HG03139 (cell line): ENCODE results near the gene NRG3.

Experiments
- ATAC-seq: cut with Tn5 transposase; IDR thresholded peaks from one replicate; pipeline ENCODE4 v1.9.1; 2021; ENCODE audit not compliant: unreplicated experiment

The NRG3 gene

DNA sequence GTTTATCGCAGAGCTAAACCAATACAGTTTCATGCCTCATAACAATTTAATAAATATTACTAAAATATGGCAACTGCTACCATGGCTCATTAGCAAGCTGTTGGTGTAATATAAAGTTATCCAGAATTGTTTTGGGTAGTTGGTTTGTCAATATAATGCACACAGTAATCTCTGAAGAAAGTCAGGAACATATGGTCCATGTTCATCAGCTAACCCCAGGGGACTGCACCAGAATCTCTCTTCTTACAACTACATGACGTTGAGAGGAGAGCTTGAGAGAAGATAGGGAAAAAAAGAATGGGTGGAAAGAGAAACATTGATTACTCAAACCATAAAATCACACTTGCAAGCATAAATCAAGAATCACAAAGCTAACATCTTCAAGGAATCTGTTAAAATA is 333.7 kb downstream of the NRG3 start:
- no peak for ATAC-seq

DNA sequence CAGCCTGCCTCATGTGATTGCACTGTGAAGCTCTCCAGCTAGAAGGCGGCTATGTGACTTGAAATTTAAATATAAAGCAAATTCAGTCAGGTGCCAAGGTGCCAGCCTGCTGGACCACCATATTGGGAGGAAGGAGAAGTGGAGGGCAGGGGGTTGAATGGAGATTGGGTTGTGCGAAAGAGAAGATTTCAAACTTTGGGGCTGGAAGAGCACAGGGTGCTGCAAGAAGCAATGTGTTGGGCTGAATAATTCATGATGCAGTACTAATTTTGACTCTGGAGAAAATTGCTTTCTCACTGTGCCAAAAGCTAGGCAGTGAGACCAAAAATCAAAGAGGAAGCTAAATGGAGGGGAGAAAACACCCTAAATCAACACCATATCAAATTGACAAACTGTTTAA is 335.3 kb downstream of the NRG3 start:
- ATAC-seq: no peak

DNA sequence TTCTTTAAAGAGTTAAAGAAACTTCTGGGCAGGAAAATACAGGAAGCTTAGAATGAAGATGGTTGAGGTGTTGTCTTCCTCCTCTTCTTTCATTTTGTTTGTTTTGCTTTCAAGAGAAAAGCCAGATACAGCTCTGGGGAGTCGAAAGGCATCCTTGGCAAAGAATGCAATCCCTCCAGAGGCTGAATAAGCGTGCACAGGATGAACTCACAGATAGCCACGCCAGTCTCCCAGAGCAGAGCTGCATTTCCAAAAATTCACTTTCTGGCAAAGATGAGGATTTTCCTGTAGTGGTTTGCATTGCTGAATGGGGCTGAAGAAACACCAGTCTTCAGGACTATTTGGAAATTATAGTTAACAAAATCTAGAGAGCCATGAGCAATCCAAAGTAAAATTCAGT is 336.4 kb downstream of the NRG3 start:
- ATAC-seq: no peak

DNA sequence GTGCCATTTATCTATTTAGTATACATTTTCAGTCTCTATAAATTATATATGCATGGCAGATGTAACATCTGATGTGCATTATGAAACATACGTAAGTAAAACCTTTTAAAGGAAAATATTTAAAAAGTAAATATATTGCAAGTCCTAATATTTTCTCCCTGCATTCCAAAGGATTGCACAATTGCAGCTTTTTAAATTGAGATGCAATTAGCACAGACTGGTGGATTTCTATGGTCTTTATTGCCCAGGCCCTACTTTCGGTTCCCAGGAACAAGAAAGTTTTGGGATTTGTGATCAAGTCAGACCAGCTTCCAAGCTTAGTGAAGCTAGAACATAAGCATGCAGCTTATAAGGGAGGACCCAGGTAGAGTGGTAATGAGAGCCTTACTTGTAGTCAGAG is 337.8 kb downstream of the NRG3 start:
- ATAC-seq: no peak

DNA sequence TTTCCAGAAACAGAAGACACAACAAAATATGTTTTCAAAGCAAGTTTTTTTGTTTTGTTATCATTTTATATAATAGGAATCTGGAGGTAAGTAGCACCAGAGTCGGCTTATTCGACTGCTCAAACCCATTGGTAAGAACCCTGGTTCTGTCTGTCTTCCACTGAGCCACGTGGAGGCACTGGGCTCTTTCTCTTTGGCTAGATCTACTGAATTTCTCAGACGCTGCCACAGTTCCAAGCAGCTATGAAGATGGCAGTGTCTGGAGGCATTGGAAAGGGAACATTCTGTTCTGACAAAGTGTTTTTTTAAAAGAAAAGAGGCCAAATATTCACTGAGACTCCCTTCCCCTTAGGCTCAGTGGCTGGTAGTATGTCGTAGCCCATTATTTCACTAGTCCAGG is 338.8 kb downstream of the NRG3 start:
- no peak for ATAC-seq

DNA sequence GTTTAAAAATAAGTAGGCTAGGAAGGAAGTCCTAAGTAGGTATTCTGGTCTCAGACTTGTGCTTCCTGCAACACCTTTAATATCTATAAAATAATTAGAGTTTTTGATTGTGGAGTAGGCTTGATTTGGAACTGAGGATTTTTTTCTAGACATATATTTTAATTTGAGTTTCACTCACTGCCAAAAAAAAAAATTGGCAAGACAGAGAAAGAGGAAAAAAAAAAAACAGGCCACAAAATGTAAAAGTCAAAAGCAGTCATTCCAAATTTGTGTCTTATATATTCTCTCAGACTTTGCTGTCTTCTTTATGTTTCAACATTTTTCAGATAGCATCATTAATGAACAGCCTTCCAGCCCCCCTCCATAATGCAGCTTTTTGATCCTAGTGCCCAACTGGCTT is 346.1 kb downstream of the NRG3 start:
- no peak for ATAC-seq

DNA sequence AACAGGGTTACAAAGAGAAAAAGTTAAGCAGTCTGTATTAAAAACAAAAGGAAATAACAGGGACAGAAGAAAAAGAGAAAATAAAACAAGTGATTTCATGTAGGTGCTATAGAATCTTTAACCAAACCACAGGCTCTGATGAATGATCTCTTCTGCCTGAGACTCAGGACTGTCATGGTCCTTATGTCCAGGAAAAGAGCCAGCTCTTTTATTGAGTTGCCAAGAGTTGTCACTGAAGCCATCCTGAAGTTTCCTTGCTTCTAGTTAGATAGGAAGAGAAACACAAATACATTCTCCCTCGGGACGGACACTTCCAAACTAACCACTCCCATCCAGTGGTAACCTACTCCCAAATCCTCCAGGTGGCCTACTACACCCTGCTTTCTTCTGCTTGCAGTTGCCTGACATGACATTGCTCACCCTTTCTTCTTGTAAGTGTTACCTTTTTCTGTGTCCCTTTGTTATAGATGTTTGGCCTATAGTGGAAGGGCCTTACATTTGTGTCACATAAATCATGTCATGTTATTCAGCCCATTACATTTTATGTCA is 346.7 kb downstream of the NRG3 start:
- ATAC-seq: no peak

DNA sequence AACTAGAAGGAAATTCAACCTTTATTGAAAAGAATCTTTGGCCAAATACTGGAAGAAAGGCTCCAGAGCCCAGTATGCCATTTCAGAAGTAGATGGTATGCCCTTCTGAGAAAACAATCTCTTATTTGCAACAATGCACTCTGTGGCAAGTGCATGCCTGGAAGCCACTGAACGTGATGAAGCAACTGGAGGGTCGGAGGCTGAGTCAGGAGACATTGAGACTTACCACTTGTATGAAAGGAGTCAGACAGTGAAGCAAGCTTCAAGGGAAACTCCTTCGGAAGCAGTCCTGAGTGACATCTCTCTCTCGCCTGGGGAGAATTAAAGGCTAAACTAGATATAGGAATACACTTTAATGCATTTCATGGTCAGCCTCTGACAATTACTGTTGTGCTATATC is 353.7 kb downstream of the NRG3 start:
- no peak for ATAC-seq

DNA sequence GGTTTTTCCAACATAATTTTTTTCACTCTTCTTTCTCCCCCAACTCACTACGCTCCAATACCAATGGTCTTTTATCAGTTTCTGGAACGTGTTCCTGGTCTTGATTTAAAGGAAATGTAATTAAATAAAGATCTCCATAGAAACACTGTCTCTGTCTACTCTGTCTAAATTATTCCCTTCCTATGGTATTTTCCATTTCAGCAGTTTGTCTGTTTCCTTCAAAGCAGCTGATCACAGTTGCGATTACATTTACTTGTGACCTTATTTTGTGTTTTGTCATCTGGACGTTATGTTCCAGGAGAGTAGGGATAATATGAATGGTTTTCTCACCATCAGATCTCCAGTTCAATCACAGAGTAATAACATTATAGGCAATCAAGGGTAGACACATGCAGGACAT is 359.2 kb downstream of the NRG3 start:
- ATAC-seq: no peak

DNA sequence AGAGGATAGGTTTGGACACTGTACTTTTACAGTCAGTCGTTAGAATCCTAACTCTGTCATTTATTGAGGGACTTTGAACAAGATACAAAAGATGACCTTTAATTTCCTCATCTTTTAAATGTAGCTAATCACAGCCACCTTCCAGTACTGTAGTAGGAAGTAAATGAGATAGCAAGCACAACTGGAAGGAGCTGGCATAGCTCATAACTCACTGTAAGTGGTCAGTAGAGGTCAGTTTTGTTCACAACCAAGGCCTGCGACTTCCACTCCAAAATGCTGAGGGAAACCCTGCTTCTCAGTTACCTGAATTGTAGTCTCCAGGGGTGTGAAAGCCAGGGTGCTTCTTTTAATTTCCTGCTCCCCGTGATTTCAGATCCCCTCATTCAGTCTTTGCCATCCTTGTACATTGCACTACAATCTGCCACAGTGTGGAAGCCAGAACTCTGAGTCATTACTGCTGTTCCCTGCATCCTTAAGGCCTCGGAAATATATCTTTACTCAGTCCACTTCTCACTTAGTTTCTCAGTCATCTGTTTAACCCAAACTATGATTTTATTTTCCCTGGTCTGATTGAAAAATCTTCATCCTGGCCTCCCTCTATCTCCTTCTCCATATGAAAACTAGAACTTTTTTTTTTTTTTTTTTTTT is 361.2 kb downstream of the NRG3 start:
- ATAC-seq: no peak

DNA sequence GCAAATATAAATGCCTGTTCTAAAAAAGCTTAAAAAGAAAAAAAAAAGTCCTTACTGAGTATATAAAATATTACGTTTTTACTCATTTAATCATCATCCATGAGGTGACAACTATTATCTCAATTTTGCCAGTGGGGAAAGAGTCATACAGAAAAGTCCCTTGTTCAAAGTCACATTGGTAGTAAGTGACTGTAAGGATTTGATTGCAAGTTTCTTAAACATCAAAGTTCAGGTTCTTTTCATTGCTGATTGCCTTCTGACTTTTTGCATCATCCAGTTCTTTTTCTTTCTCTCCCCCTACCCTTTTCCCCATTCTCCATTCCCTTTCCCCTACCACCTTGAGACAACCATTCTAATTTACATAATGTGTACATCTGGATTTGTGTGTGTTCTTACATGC is 363.3 kb downstream of the NRG3 start:
- no peak for ATAC-seq

DNA sequence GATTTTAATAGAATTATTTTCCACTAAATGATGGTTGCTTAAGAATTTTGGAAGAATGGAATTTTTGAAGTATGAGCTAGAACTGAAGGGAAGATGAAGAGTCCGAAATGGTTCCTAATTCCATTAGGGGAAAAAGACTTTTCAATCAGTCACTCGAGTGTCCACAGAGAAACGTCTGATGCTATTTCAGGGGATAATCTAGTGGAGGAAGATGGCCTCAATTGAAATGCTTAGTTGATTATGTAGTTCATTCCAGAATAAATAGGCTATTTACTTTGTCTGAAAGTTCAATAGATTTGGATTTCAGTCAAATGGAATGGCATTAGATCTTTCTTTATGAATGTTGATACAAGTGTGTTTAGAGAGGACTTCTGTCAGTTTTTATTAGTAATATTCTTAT is 365.4 kb downstream of the NRG3 start:
- no peak for ATAC-seq

DNA sequence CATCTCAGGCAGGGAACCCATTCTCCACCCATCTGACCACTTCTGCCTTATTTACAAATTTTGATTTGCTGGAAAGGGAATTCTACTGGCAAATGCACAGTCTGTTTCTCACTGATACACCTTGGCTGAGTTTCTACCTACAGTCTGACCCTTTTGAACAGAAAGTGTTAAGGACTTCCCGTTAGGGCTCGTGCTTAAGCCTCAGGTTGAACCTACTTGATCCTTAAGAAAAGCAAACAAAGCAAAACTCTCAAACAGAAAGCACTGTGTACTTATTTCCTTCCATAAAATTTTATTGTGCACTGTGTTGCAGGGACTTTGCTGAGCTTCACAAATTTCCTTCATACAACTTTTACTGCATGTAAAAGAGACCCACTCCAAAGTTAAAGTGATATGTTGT is 367.8 kb downstream of the NRG3 start:
- no peak for ATAC-seq

DNA sequence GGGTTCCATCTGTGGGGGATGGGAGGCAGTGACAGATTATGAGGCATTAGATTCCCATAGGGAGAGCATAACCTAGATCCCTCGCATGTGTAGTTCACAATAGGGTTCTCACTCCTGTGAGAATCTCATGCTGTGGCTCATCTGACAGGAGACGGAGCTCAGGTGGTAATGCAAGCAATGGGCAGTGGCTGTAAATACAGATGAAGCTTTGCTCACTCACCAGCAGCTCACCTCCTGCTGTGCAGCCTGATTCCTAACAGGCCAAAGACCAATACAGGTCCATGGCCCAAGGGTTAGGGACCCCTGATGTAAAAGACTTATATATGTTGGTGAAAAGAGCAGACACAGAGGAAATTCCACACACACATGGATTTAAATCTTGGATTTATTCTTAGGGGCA is 370.2 kb downstream of the NRG3 start:
- ATAC-seq: no peak

DNA sequence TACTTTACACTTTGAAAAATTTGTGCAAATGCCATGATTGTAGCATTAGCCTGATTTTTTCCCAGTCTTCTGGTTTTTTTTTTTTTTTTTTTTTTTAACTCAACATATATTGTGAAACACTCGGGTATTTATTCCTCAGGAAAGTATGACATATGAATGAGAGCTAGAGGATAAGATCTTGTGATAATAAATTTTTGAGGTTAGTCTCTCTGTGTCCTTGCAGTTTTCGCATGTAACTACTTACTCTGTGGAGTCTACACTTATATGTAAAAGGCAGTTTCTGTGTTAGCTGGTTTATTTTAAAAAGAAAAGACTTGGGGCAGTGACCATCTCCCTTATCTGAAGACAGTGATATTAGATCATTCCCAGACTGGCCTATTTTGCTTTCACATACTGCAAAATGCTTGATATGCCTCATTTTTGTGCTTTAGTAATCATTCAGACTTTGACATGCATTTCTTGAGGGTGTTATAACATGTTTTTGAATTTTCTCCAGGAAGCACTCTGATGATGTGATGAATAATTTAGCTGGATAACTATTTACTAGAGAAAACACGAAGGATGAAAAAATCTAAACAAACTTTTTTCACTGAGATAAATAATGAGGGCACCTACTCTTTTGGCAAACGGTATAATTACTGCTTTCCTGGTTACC is 371.0 kb downstream of the NRG3 start:
- ATAC-seq: no peak

DNA sequence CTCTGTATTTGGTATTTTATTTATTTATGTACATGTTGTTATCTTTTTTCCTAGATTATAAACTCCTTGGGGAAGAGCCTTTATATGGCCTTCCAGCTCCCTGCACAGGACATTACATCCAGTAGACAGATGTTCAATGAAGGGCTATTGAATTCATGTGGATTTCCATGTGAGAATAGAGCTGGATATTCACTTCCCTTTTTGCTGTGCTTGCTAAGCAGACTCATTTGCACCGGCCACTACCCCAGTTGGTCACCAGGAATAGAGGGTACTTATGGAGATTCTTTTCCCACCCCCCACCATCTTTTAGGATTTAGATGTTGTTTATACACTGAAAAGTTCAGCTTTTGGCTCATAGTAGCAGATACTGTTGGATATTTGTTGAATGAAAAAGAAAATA is 374.1 kb downstream of the NRG3 start:
- no peak for ATAC-seq

DNA sequence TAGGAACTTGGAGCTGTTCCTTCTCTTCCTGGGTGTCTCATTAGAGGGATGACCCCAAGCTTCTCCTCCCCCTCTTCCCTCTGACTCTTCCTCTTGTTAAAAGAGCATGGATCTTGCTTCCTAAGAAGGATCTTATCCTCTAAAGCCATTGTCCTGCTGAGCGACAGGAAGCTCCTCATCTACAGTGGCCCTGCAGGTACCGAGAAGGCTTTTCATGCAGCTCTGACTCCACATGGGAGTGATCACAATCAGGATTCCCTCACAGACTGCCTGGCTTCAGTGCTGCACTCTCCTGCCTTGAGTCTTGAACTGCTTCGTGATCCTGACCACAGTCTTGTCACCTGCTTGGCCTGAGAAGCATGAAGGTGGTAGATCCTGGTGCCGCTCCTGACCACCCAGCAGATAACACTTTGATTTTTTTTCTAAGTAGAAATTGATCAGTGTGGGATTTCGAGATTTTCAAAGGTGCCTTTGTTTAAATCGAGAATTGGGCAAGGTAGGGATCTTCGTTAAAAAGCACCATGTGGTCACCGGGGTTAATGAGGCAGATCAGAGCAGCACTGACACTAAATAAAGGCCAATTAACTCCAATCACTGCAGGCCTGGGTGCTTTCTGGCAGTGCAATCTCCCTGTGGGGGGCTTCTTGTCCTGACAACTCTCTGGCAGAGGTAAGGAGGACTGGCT is 376.4 kb downstream of the NRG3 start:
- no peak for ATAC-seq

DNA sequence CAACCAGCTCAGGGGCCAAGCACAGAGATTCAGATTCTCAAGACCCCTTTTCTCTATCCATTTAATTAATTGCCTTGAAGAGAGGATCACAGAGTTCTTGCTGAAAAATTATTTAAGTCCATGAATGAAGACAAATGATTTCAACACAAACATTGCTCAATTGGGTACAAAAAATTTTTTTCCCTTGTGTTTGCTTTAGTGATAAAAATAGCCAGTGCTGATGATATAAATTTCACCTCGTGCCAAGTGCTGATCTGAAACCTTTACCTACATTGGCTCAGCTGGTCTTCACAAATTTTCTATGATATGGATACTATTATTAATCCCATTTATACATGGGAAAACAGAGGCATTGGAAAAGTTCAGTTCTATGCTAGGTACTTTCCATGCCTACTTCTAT is 377.1 kb downstream of the NRG3 start:
- ATAC-seq: no peak

DNA sequence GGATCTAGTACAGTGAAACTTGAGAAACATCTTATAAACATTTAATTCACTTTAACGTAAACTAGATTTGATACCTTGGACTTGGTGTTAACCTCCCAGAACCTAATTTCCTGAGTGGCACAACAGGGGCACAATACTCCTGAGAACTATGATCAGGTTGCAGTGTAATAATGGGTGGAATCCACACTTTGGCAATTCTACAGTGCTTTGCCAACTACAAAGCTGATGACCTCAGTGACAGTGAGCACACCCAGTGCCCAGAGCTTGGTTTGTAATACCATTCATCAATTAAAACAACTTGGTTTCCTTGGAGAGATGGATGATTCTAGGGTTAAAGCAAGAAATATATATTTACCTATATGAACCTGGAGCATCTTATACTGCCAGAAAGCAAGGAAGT is 379.2 kb downstream of the NRG3 start:
- ATAC-seq: no peak

DNA sequence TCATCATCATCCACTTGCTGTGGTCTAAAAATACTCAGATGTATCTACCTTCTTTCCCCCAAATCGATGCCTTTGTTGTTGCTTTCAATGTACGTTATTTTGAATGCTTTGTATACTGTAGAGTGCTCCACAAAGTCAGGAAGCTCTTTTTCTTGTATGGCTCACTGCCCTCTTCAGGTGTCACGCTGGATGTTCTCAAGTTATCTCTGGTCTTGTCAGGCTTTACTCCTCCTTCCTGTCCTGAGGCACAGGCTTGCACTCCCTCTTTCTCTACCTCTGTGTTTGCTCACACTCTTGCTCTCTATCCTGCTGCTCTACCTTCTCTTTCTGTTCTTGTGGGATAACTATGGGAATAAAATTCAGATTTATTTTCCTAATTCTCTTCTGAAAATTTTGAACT is 381.3 kb downstream of the NRG3 start:
- ATAC-seq: no peak

DNA sequence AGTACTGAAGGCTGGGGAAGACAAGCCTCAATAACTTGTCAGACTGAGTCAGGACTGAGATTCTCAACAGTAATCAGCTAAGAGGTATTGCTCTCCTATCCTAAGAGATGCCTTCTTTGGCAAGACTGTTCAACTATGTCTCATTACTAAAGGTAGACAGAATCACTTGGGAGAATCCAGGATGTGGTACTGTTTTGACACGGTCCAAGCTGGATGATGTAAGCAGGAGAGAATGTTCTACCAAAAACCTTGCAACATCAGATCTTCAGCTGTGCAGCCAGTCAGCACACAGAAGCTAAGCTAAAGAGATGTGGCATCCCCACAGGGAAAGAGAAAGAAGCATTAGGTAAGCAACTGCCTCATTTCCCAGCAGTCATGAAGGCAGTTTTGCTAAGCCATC is 391.4 kb downstream of the NRG3 start:
- ATAC-seq: no peak

DNA sequence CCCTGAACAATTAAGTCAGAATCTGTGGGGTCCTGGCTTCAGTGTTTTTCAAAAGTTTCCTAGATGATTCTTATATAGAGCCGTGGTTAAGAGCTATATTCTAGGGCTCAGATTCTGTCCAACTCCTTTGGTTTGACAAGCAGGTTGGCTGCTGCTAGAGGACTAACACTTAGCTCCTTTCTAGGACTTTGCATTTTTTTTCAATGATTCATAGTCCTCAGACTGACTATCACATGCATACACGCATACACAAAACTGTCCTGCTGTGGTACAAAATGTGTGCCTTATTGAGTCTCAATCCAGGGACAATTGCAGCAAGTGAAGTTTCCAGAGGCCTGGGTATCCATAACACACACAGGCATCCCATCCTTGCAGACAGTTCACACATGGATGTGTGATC is 392.0 kb downstream of the NRG3 start:
- no peak for ATAC-seq
